GM18858 (cell line): ENCODE results near the gene SUGP2.

ENCODE experiments used
- ATAC-seq: cut with Tn5 transposase; IDR thresholded peaks from one replicate; pipeline ENCODE4 v1.9.1; 2021; ENCODE audit not compliant: unreplicated experiment

The SUGP2 gene

GRCh38 chr19:19033426-19034203, at the start of gene SUGP2, which contains the start of gene ARMC6:
TSS of gene SUGP2 (minus strand) at chr19:19033517. CDS start at chr19:19031071, 2,446 bp downstream.
TSS of gene ARMC6 (plus strand) at chr19:19033603. CDS start at chr19:19034210, 607 bp downstream.
- ATAC-seq: peak; percentile 51

- no peak for ATAC-seq
These were observed 48.4 kb upstream of the SUGP2 start for GRCh38 chr19:19081642-19082151.

- ATAC-seq: no peak
These were observed 46.3 kb upstream of the SUGP2 start for GRCh38 chr19:19079571-19079970.

GRCh38 chr19:19078801-19079200, 45.5 kb upstream of the SUGP2 start:
- no peak for ATAC-seq

GRCh38 chr19:19077103-19077502, 43.8 kb upstream of the SUGP2 start:
- no peak for ATAC-seq

- no peak for ATAC-seq
These were observed 43.2 kb upstream of the SUGP2 start for GRCh38 chr19:19076476-19076875.

- ATAC-seq: no peak
These were observed 41.8 kb upstream of the SUGP2 start for GRCh38 chr19:19075126-19075525.

- ATAC-seq: no peak
These were observed 41.0 kb upstream of the SUGP2 start for GRCh38 chr19:19074196-19074882.

- no peak for ATAC-seq
These were observed 38.6 kb upstream of the SUGP2 start for GRCh38 chr19:19071897-19072296.

- ATAC-seq: no peak
These were observed 35.6 kb upstream of the SUGP2 start for GRCh38 chr19:19068659-19069654.

- no peak for ATAC-seq
These were observed 34.2 kb upstream of the SUGP2 start for GRCh38 chr19:19067276-19068072.

- no peak for ATAC-seq
These were observed 31.8 kb upstream of the SUGP2 start for GRCh38 chr19:19064811-19065745.

- peak; percentile 2 for ATAC-seq
These were observed 30.9 kb upstream of the SUGP2 start for GRCh38 chr19:19064098-19064722.

GRCh38 chr19:19063183-19064097, 30.1 kb upstream of the SUGP2 start, which contains the start of gene SLC25A42:
TSS of gene SLC25A42 (plus strand) at chr19:19063994. CDS start at chr19:19096125, 32,131 bp downstream.
- ATAC-seq: peak; percentile 86

- no peak for ATAC-seq
These were observed 29.3 kb upstream of the SUGP2 start for GRCh38 chr19:19062454-19063182.

- ATAC-seq: no peak
These were observed 28.2 kb upstream of the SUGP2 start for GRCh38 chr19:19061506-19061905.
